Kidney epithelial cell (primary cell): Measurements from ENCODE around the gene KRT1. TPM values are rescaled to one million over a fixed set of nuclear protein-coding genes. Genes with fewer than 3 reads are reported as not detected.

Experiments used
- DNase-seq: peaks from one replicate; pipeline ENCODE4 v3.0.0-alpha.2; 2010; ENCODE audit warnings: low read depth
- H3K27me3 ChIP-seq: 2 replicates; pipeline ENCODE4 v1.6.0; 2011; ENCODE audit warnings: low read length; ENCODE audit not compliant: control insufficient read depth, insufficient read depth
- H3K36me3 ChIP-seq: 2 replicates; pipeline ENCODE4 v1.5.1; 2011; ENCODE audit warnings: low read length; ENCODE audit not compliant: control insufficient read depth, insufficient read depth
- H3K4me3 ChIP-seq: 2 replicates; pipeline ENCODE4 v1.5.1; 2011; ENCODE audit warnings: low read depth, mild to moderate bottlenecking, control low read depth, low read length
- CTCF ChIP-seq: IDR thresholded peaks from 2 replicates; pipeline ENCODE4 v1.5.1; 2011; ENCODE audit warnings: mild to moderate bottlenecking, moderate library complexity, low read length, control low read depth, inconsistent platforms; ENCODE audit not compliant: insufficient read depth, poor library complexity, severe bottlenecking
- total RNA-seq: library from RNA; depleted of rRNA; stranded (reverse); fragments of >200 nt; gene quantifications from 2 replicates; pipeline ENCODE4 v1.2.3, GENCODE V29; 2015

KRT1 gene
- total RNA-seq, 1 donor from 2014 or later, result not detected

GRCh38 chr12:52628841-52629240 lies 51.4 kb downstream of the KRT1 start:
- no peak for TF ChIP-seq CTCF
- peaks cover 3% of the 10 kb centered on the region for H3K27me3 ChIP-seq
- no peak for DNase-seq
- no peaks in the 10 kb centered on the region for H3K36me3 ChIP-seq
- H3K4me3 ChIP-seq, result no peak overlapping the region

GRCh38 chr12:52628111-52628507 lies 52.1 kb downstream of the KRT1 start:
- H3K27me3 ChIP-seq, result peaks cover 3% of the 10 kb centered on the region
- no peak for TF ChIP-seq CTCF

GRCh38 chr12:52627395-52628110 lies 52.7 kb downstream of the KRT1 start:
- no peaks in the 10 kb centered on the region for H3K36me3 ChIP-seq
- DNase-seq, result no peak

More at GRCh38 chr12:52628111-52628507, 52.1 kb downstream of the KRT1 start:
- no peak overlapping the region for H3K4me3 ChIP-seq
- no peaks in the 10 kb centered on the region for H3K36me3 ChIP-seq
- no peak for DNase-seq

More at GRCh38 chr12:52627395-52628110, 52.7 kb downstream of the KRT1 start:
- no peak for TF ChIP-seq CTCF
- Histone ChIP-seq H3K4me3 (no peak overlapping the region), H3K27me3 (peaks cover 3% of the 10 kb centered on the region)

Other genes starting within 250 kb of the KRT1 start
- not detected in 2 replicates for gene KRT75, start 246.0 kb downstream of the KRT1 start, total RNA-seq
- not detected in 2 replicates for gene KRT6B, start 228.3 kb downstream of the KRT1 start, total RNA-seq
- gene KRT6C, start 206.6 kb downstream of the KRT1 start, total RNA-seq, result not detected in 2 replicates
- 0.21 and 0.27 TPM in 2 replicates for gene KRT6A, start 187.2 kb downstream of the KRT1 start, total RNA-seq
- not detected in 2 replicates for gene KRT5, start 160.0 kb downstream of the KRT1 start, total RNA-seq
- gene KRT71, start 127.3 kb downstream of the KRT1 start, total RNA-seq, result not detected in 2 replicates
- gene KRT74, start 106.6 kb downstream of the KRT1 start, total RNA-seq, result not detected in 2 replicates
- not detected in 2 replicates for gene KRT72, start 78.9 kb downstream of the KRT1 start, total RNA-seq
- gene KRT73, start 61.8 kb downstream of the KRT1 start, total RNA-seq, result not detected in 2 replicates
- not detected in 2 replicates for gene KRT2, start 28.2 kb downstream of the KRT1 start, total RNA-seq
- gene KRT77, start 23.1 kb upstream of the KRT1 start, total RNA-seq, result not detected in 2 replicates
- not detected in 2 replicates for gene KRT76, start 96.9 kb upstream of the KRT1 start, total RNA-seq
- not detected in 2 replicates for gene KRT3, start 115.7 kb upstream of the KRT1 start, total RNA-seq
- not detected in 2 replicates for gene KRT4, start 133.7 kb upstream of the KRT1 start, total RNA-seq
- not detected in 2 replicates for gene KRT79, start 153.9 kb upstream of the KRT1 start, total RNA-seq
- gene KRT78, start 168.6 kb upstream of the KRT1 start, total RNA-seq, result not detected in 2 replicates
- gene KRT8, start 224.7 kb upstream of the KRT1 start, total RNA-seq, result 1,322 and 1,341 TPM in 2 replicates